RWPE1 (cell line): Measurements from ENCODE around the gene PPP2R3A.

ENCODE experiments used
- CTCF ChIA-PET: fragments of 350-600 bp; sonication (Branson Sonifier 250); formaldehyde crosslinking; extraction: SDS; loops from one replicate; lab custom pipeline; 2021; lab: Yijun Ruan, JAX
- POLR2A ChIA-PET: fragments of 400-600 bp; formaldehyde crosslinking; extraction: SDS; loops from one replicate; lab custom pipeline; 2020; ENCODE audit warnings: antibody characterized with exemption; ENCODE audit not compliant: low non-redundant PET; lab: Yijun Ruan, JAX
- DNase-seq: peaks from one replicate; pipeline ENCODE4 v3.0.0; 2012; ENCODE audit warnings: low spot score
- H3K27ac ChIP-seq: fragments of 450-650 bp; 2 replicates; pipeline ENCODE4 v1.5.1; 2017
- CTCF ChIP-seq: fragments of 450-650 bp; conservative IDR thresholded peaks from 2 replicates; pipeline ENCODE4 v1.5.1; 2017; ENCODE audit warnings: low read depth, mild to moderate bottlenecking

PPP2R3A gene

DNA sequence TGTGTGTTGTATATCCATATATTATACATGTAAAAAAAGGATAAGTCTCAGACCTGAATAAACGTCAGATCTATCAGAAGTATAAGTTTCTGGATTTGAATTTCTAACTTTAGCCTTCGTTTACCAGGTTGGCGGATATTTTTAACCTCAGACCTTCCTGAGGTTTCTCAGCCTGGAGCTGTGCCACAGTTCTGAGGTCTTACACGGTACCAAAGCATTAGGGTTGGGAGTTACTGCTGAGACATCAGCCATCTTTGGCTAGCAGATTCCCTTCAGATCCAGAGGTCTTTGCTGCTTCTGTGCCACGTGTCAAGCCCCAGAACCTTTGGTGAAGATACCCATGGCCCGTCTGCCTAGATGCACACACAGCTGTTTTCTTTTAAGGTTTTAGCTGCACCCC is 84.7 kb downstream of the PPP2R3A start:
- DNase-seq: no peak
- POLR2A ChIA-PET: no interaction called here
- H3K27ac ChIP-seq: no peak overlapping the region
- TF ChIP-seq CTCF: no peak
- CTCF ChIA-PET: no interaction called here

GRCh38 chr3:136055491-136055890 is 90.0 kb downstream of the PPP2R3A start:
- ChIA-PET POLR2A (no interaction called here), CTCF (no interaction called here)
- no peak for TF ChIP-seq CTCF
- H3K27ac ChIP-seq: no peak overlapping the region
- DNase-seq: no peak

DNA sequence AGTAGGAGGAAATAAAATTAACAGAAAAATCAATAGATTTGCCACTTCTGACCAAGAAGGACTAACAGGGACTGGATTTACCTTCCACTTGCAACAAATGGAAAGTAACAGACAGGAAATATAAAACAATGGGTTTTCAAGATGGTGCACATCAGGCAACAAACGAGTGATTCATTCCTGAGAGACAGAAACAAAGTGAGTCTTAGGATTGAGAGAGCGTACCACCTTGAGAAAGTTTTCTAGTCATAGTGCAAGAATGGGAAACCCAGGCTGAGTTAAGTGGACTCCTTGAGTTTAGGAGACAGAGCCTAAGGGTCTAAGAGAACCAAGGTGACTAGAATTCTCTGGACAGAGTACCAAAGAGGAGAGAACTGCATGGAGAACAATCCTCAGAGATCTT is 101.7 kb downstream of the PPP2R3A start:
- POLR2A ChIA-PET: no interaction called here
- CTCF ChIA-PET: no interaction called here
- no peak for TF ChIP-seq CTCF
- no peak for DNase-seq
- H3K27ac ChIP-seq: no peak overlapping the region

DNA sequence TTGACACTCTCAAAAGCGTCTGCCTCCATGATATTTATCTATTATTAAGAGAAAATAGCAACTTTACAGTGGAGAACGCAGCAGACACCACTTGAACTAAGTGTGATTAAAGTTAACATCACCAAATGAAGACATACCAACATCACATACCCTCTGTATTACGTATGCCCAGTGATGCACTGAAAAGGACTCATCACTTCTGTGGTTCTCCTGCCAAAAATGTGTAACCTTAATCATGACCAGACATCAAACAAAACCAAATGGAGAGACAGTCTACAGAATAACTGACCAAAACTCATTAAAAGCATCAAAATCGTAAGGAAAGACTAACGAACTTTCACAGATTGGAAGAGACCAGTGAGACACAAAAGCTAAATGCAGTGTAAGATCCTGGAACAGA is 103.2 kb downstream of the PPP2R3A start:
- CTCF ChIA-PET: no interaction called here
- POLR2A ChIA-PET: no interaction called here

DNA sequence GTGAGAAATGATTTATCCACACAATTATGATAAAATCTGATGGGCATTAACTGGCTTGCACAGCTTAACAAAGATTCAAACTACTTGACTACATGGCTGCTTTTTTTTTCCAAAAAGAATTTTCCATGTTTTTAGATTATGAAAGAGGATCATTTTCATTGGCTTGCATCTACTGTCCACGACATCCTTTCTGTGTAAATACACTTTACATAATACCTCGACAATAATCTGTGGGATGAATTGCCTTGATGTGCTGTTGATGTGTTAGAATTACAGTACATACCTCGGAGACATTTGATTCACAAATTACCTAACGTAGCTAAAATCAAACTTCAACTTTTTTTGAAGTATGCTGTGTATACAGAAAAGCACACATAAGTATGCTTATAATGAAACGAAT is 104.4 kb downstream of the PPP2R3A start:
- POLR2A ChIA-PET: no interaction called here
- TF ChIP-seq CTCF: no peak
- no peak overlapping the region for H3K27ac ChIP-seq
- DNase-seq: no peak
- CTCF ChIA-PET: interaction anchor here (0.6 kb wide), 1 partner anchor 1877 kb away, joined by 3 read pairs; no protein-coding TSS in a partner anchor

More for the DNA sequence above, 103.2 kb downstream of the PPP2R3A start:
- no peak overlapping the region for H3K27ac ChIP-seq
- DNase-seq: no peak
- no peak for TF ChIP-seq CTCF

DNA sequence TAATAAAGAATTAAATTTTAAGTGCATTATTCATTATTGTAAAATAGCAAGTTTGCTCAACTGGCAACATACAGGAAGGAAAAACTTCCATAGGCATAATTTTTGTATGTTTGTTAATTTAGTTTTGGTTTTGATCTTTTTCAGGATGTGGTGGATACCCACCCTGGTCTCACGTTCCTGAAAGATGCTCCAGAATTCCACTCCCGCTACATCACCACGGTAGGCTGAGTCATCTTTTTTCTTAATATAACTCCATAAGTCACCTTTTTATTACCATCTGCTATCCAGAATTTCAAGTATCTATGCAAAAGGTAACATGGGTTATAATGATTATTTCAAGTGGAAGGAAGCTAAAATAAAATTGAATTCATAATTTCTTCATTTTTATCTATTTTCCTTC is 104.8 kb downstream of the PPP2R3A start:
- ChIA-PET CTCF (interaction anchor here (0.7 kb wide), 1 partner anchor 273 kb away, joined by 3 read pairs; no protein-coding TSS in a partner anchor), POLR2A (no interaction called here)
- DNase-seq: peak; percentile 69
- H3K27ac ChIP-seq: no peak overlapping the region
- TF ChIP-seq CTCF: no peak
